ENCODE data around the gene CDH12. TPM values are rescaled to one million over a fixed set of nuclear protein-coding genes. Genes with fewer than 3 reads are reported as not detected.
"Not testable (repeated sequence)": the region's sequence is repeated elsewhere in the genome, so short reads cannot be mapped to it uniquely, and the experiment has no call there.

Gene CDH12
- total RNA-seq, 1 experiment from 2014 or later: not detected

GRCh38 chr5:22023784-22024183, 829.4 kb downstream of the CDH12 start:
- no TSS peak for BruUV-seq (replicated peaks)
- H3K79me2 ChIP-seq (ENCODE audit: insufficient read depth, low read length): no peaks in the 10 kb centered on the region
- no peaks in the 10 kb centered on the region for H3K9me2 ChIP-seq (ENCODE audit: insufficient read depth)
- no peaks in the 10 kb centered on the region for H3K36me3 ChIP-seq (ENCODE audit: control insufficient read depth in 1 of 2, insufficient read depth in 2 of 2, low read length in 2 of 2)
- ChIA-PET RAD21 (ENCODE audit: low non-redundant PET in 1 of 2, low total read pairs in 2 of 2, uncharacterized antibody in 2 of 2, unreplicated experiment in 2 of 2) (no interaction called here), CTCF (no interaction called here), POLR2A (no interaction called here)
- intact Hi-C loops (cut with micrococcal nuclease): no loop called here
- no peaks in the 10 kb centered on the region for H4K20me1 ChIP-seq (ENCODE audit: insufficient read depth)
- ATAC-seq: no peak
- no peak overlapping the region for H3K9ac ChIP-seq (ENCODE audit: low read length)
- no peak overlapping the region for H3K4me2 ChIP-seq (ENCODE audit: low read length)
- no peak overlapping the region for H3K27ac ChIP-seq (ENCODE audit: low read depth, low read length)
- H3K9me3 ChIP-seq (ENCODE audit: control insufficient read depth in 1 of 2, insufficient read depth in 1 of 2, low read depth in 1 of 2, low read length in 2 of 2): peaks cover 8 to 26% of the 10 kb centered on the region in 2 experiments; a peak in 2 of 4 replicates
- H3K4me1 ChIP-seq (ENCODE audit: control insufficient read depth in 1 of 2, insufficient read depth in 2 of 2, low read length in 2 of 2): no peaks in the 10 kb centered on the region
- no peak for TF ChIP-seq ELF1 (IDR thresholded peaks at IDR 0.05; ENCODE audit: borderline replicate concordance, low read depth)
- no peak for TF ChIP-seq TCF7L2 (IDR thresholded peaks at IDR 0.05; ENCODE audit: borderline replicate concordance, extremely low read depth, insufficient read depth, insufficient read length)
- TF ChIP-seq POLR2AphosphoS5 (IDR thresholded peaks at IDR 0.05; ENCODE audit: low read depth, low read length): no peak
- no peak for TF ChIP-seq SRF (IDR thresholded peaks at IDR 0.05; ENCODE audit: low read depth)
- no peak for TF ChIP-seq RAD21 (IDR thresholded peaks at IDR 0.05; ENCODE audit: low read depth)
- no peak for TF ChIP-seq ZFX (IDR thresholded peaks at IDR 0.05)
- TF ChIP-seq EZH2phosphoT487 (IDR thresholded peaks at IDR 0.05; ENCODE audit: borderline replicate concordance): no peak
- TF ChIP-seq SP1 (IDR thresholded peaks at IDR 0.05; ENCODE audit: low read depth): no peak
- TF ChIP-seq JUND (IDR thresholded peaks at IDR 0.05): no peak
- TF ChIP-seq ZBTB33 (IDR thresholded peaks at IDR 0.05; ENCODE audit: extremely low read depth, insufficient replicate concordance, low read length): no peak
- no peak for TF ChIP-seq EZH2 (IDR thresholded peaks at IDR 0.05)
- TF ChIP-seq CEBPB (IDR thresholded peaks at IDR 0.05; ENCODE audit: low read depth): no peak
- no peak for TF ChIP-seq EGR1 (IDR thresholded peaks at IDR 0.05; ENCODE audit: low read depth)
- no peak for TF ChIP-seq CBX3 (IDR thresholded peaks at IDR 0.05; ENCODE audit: low read depth)
- no peak for TF ChIP-seq MAX (IDR thresholded peaks at IDR 0.05)
- TF ChIP-seq ATF3 (IDR thresholded peaks at IDR 0.05): no peak
- no peak for TF ChIP-seq YY1 (IDR thresholded peaks at IDR 0.05; ENCODE audit: extremely low read depth, insufficient replicate concordance, low read depth, low read length)
- TF ChIP-seq, protein P1, sequence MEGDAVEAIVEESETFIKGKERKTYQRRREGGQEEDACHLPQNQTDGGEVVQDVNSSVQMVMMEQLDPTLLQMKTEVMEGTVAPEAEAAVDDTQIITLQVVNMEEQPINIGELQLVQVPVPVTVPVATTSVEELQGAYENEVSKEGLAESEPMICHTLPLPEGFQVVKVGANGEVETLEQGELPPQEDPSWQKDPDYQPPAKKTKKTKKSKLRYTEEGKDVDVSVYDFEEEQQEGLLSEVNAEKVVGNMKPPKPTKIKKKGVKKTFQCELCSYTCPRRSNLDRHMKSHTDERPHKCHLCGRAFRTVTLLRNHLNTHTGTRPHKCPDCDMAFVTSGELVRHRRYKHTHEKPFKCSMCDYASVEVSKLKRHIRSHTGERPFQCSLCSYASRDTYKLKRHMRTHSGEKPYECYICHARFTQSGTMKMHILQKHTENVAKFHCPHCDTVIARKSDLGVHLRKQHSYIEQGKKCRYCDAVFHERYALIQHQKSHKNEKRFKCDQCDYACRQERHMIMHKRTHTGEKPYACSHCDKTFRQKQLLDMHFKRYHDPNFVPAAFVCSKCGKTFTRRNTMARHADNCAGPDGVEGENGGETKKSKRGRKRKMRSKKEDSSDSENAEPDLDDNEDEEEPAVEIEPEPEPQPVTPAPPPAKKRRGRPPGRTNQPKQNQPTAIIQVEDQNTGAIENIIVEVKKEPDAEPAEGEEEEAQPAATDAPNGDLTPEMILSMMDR (IDR thresholded peaks at IDR 0.05 in 2 of 3, conservative IDR thresholded peaks at IDR 0.05 in 1 of 3; ENCODE audit: borderline replicate concordance in 1 of 3, insufficient read depth in 1 of 3, low read depth in 2 of 3, low read length in 2 of 3): no peak
- no peaks in the 10 kb centered on the region for H3K27me3 ChIP-seq (ENCODE audit: insufficient read depth, low read length)
- H3K4me3 ChIP-seq (replicated peaks in 1 of 2; ENCODE audit: low read depth in 1 of 2, low read length in 2 of 2): no peak overlapping the region
- no peak overlapping the region for H2AFZ ChIP-seq (ENCODE audit: low read depth, low read length, poor library complexity, severe bottlenecking)
- no peak for DNase-seq (ENCODE audit: low read depth, low spot score)

DNA sequence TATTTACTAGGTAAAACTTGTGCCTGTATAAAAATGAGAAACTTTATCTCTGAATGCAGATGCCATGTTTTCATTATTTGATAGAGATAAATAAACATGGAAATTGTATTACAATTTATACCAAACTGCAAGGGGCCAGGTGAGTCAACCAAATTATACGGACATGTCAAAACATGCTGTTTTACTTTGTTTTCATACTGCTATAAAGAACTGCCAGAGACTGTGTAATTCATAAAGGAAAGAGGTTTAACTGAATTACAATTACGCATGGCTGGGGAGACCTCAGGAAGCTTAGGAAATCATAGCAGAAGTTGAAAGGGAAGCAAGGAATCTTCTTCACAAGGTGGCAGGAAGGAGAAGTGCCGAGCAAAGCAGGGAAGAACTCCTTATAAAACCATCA, 840.3 kb downstream of the CDH12 start:
- H3K36me3 ChIP-seq (ENCODE audit: control insufficient read depth in 1 of 2, insufficient read depth in 2 of 2, low read length in 2 of 2); BruUV-seq (replicated peaks); POLR2A ChIA-PET; H3K27ac ChIP-seq (ENCODE audit: low read depth, low read length); H3K9me3 ChIP-seq (ENCODE audit: control insufficient read depth in 1 of 2, insufficient read depth in 1 of 2, low read depth in 1 of 2, low read length in 2 of 2); H3K4me2 ChIP-seq (ENCODE audit: low read length); RAD21 ChIA-PET (ENCODE audit: low non-redundant PET in 1 of 2, low total read pairs in 2 of 2, uncharacterized antibody in 2 of 2, unreplicated experiment in 2 of 2); H4K20me1 ChIP-seq (ENCODE audit: insufficient read depth); DNase-seq (ENCODE audit: low read depth, low spot score); H2AFZ ChIP-seq (ENCODE audit: low read depth, low read length, poor library complexity, severe bottlenecking); H3K27me3 ChIP-seq (ENCODE audit: insufficient read depth, low read length); intact Hi-C loops (cut with micrococcal nuclease); H3K79me2 ChIP-seq (ENCODE audit: insufficient read depth, low read length); ATAC-seq; H3K4me3 ChIP-seq (replicated peaks in 1 of 2; ENCODE audit: low read depth in 1 of 2, low read length in 2 of 2); H3K4me1 ChIP-seq (ENCODE audit: control insufficient read depth in 1 of 2, insufficient read depth in 2 of 2, low read length in 2 of 2); H3K9me2 ChIP-seq (ENCODE audit: insufficient read depth); H3K9ac ChIP-seq (ENCODE audit: low read length); CTCF ChIA-PET: not testable (repeated sequence)
